GM23338 (cell line): ENCODE data around the gene ZDHHC4. TPM values are rescaled to one million over a fixed set of nuclear protein-coding genes. Genes with fewer than 3 reads are reported as not detected.

Source experiments
- ATAC-seq: fragments of 200-7000 bp; cut with Tn5 transposase; 3 replicates; pipeline ENCODE4 v1.9.1; 2020
- DNase-seq: peaks from one replicate; pipeline ENCODE4 v3.0.0-alpha.2; 2015; ENCODE audit warnings: low spot score
- H2AFZ ChIP-seq: fragments of 200-600 bp; sonication (generic); 2 replicates; pipeline ENCODE4 v1.8.0; 2016; ENCODE audit warnings: antibody characterized with exemption, mild to moderate bottlenecking, moderate library complexity
- H3F3A ChIP-seq: fragments of 200-600 bp; sonication (generic); replicated peaks from 2 replicates; pipeline ENCODE4 v1.8.0; 2017; ENCODE audit warnings: antibody characterized with exemption, mixed run types, low read depth
- H3K27ac ChIP-seq: fragments of 200-600 bp; sonication (generic); 2 replicates; pipeline ENCODE4 v1.6.1; 2016; ENCODE audit warnings: low read depth
- H3K27me3 ChIP-seq: fragments of 200-600 bp; sonication (generic); 2 replicates; pipeline ENCODE4 v1.8.0; 2016; ENCODE audit warnings: mild to moderate bottlenecking, mixed run types, moderate library complexity; ENCODE audit not compliant: insufficient read depth
- H3K36me3 ChIP-seq: fragments of 200-600 bp; sonication (generic); 2 replicates; pipeline ENCODE4 v1.8.0; 2016; ENCODE audit warnings: mild to moderate bottlenecking; ENCODE audit not compliant: insufficient read depth
- H3K4me1 ChIP-seq: fragments of 200-600 bp; sonication (generic); 2 replicates; pipeline ENCODE4 v1.8.0; 2016; ENCODE audit warnings: mild to moderate bottlenecking, moderate library complexity; ENCODE audit not compliant: insufficient read depth
- H3K4me2 ChIP-seq: fragments of 200-600 bp; sonication (generic); 2 replicates; pipeline ENCODE4 v1.7.1; 2017; ENCODE audit warnings: mixed run types
- H3K4me3 ChIP-seq: fragments of 200-600 bp; sonication (generic); 2 replicates; pipeline ENCODE4 v1.6.1; 2016; ENCODE audit warnings: mixed run types
- H3K79me2 ChIP-seq: fragments of 200-600 bp; sonication (generic); replicated peaks from 2 replicates; pipeline ENCODE4 v1.8.0; 2017; ENCODE audit warnings: mild to moderate bottlenecking; ENCODE audit not compliant: insufficient read depth
- H3K9me2 ChIP-seq: fragments of 200-600 bp; sonication (generic); 2 replicates; pipeline ENCODE4 v1.8.0; 2017; ENCODE audit not compliant: insufficient read depth
- H4K20me1 ChIP-seq: fragments of 200-600 bp; sonication (generic); replicated peaks from 2 replicates; pipeline ENCODE4 v1.8.0; 2017; ENCODE audit warnings: mild to moderate bottlenecking; ENCODE audit not compliant: insufficient read depth
- H3K27ac Mint-ChIP-seq: 2 replicates; pipeline ENCODE4 v1.8.0; 2020; ENCODE audit warnings: inconsistent platforms, mild to moderate bottlenecking, moderate library complexity, mixed read lengths
- H3K27me3 Mint-ChIP-seq: 3 replicates; pipeline ENCODE4 v1.8.0; 2022; ENCODE audit warnings: low read depth, mild to moderate bottlenecking, moderate library complexity, mixed read lengths, inconsistent platforms; ENCODE audit not compliant: insufficient read depth, poor library complexity
- H3K36me3 Mint-ChIP-seq: 3 replicates; pipeline ENCODE4 v1.8.0; 2021; ENCODE audit warnings: low read depth, mild to moderate bottlenecking, inconsistent platforms, moderate library complexity, mixed read lengths
- H3K4me1 Mint-ChIP-seq: 3 replicates; pipeline ENCODE4 v1.8.0; 2020; ENCODE audit warnings: mild to moderate bottlenecking, inconsistent platforms, mixed read lengths
- H3K4me3 Mint-ChIP-seq: 3 replicates; pipeline ENCODE4 v1.8.0; 2021; ENCODE audit warnings: moderate library complexity, mild to moderate bottlenecking, inconsistent platforms, mixed read lengths
- H3K9me3 Mint-ChIP-seq: 3 replicates; pipeline ENCODE4 v1.8.0; 2020; ENCODE audit warnings: moderate library complexity, mild to moderate bottlenecking, inconsistent platforms, mixed read lengths
- CREB1 ChIP-seq: fragments of 250-450 bp; sonication (Bioruptor Pico); IDR thresholded peaks from 2 replicates; pipeline ENCODE4 v1.5.0; 2020; ENCODE audit warnings: low read depth, mild to moderate bottlenecking, moderate library complexity
- CTCF ChIP-seq, 2 experiments: fragments of 200-600 bp in 1 of 2; sonication (generic) in 1 of 2; conservative IDR thresholded peaks; 2 replicates each; pipeline versions ENCODE4 v1.5.1 to v1.6.1; 2016 to 2017; ENCODE audit warnings: antibody characterized with exemption in 2 of 2, low read depth in 2 of 2, mild to moderate bottlenecking in 2 of 2, moderate library complexity in 1 of 2
- ETS1 ChIP-seq: IDR thresholded peaks from 2 replicates; pipeline ENCODE4 v1.6.1; 2016; ENCODE audit warnings: antibody characterized with exemption
- EZH2 ChIP-seq: fragments of 200-600 bp; sonication (generic); IDR thresholded peaks from one replicate; pipeline ENCODE4 v1.8.0; 2017; ENCODE audit warnings: antibody characterized with exemption, mild to moderate bottlenecking, low read depth; ENCODE audit not compliant: unreplicated experiment
- EZH2phosphoT487 ChIP-seq: fragments of 200-600 bp; sonication (generic); IDR thresholded peaks from one replicate; pipeline ENCODE4 v1.8.1; 2018; ENCODE audit warnings: antibody characterized with exemption; ENCODE audit not compliant: unreplicated experiment
- JUNB ChIP-seq: IDR thresholded peaks from one replicate; pipeline ENCODE4 v1.6.1; 2016; ENCODE audit warnings: antibody characterized with exemption; ENCODE audit not compliant: unreplicated experiment
- NANOG ChIP-seq: IDR thresholded peaks from 2 replicates; pipeline ENCODE4 v1.6.1; 2016; ENCODE audit warnings: antibody characterized with exemption, borderline replicate concordance
- POLR2AphosphoS5 ChIP-seq: IDR thresholded peaks from 2 replicates; pipeline ENCODE4 v1.6.1; 2016; ENCODE audit warnings: antibody characterized with exemption, low read depth
- REST ChIP-seq: IDR thresholded peaks from one replicate; pipeline ENCODE4 v1.6.1; 2018; ENCODE audit warnings: antibody characterized with exemption; ENCODE audit not compliant: unreplicated experiment
- STAT1 ChIP-seq: IDR thresholded peaks from one replicate; pipeline ENCODE4 v1.6.1; 2016; ENCODE audit warnings: antibody characterized with exemption; ENCODE audit not compliant: unreplicated experiment
- ZNF114 ChIP-seq: fragments of 250-450 bp; sonication (Bioruptor Pico); IDR thresholded peaks from 2 replicates; pipeline ENCODE4 v1.5.0; 2020; ENCODE audit warnings: mild to moderate bottlenecking, moderate library complexity
- ZNF331 ChIP-seq: fragments of 250-450 bp; sonication (Bioruptor Pico); IDR thresholded peaks from 2 replicates; pipeline ENCODE4 v1.5.0; 2020; ENCODE audit warnings: low read depth, mild to moderate bottlenecking, moderate library complexity
- ZNF462 ChIP-seq: fragments of 250-450 bp; sonication (Bioruptor Pico); IDR thresholded peaks from 2 replicates; pipeline ENCODE4 v1.5.0; 2020; ENCODE audit warnings: mild to moderate bottlenecking, moderate library complexity
- polyA plus RNA-seq: library from polyadenylated mRNA; unstranded; fragments of >200 nt; fragmentation: Nextera tagmentation; extraction: Ambion mirVana; gene quantifications from 2 replicates; pipeline ENCODE4 v1.2.1, GENCODE V29; 2016
- total RNA-seq: library from RNA; depleted of rRNA; stranded (reverse); fragments of >200 nt; shearing (Covaris generic); gene quantifications from 2 replicates; pipeline ENCODE4 v1.2.3, GENCODE V29; 2014

The ZDHHC4 gene
- total and polyA plus RNA-seq, 2 experiments from 2014 or later, result 31.2 to 58.9 TPM

- TF ChIP-seq REST, result no peak
- no peak for TF ChIP-seq JUNB
- no peak for TF ChIP-seq ZNF331
- TF ChIP-seq ETS1, result no peak
- TF ChIP-seq STAT1, result no peak
- TF ChIP-seq ZNF462 (CRISPR knock-in tag), result no peak
- no peak for TF ChIP-seq CTCF (conservative IDR thresholded peaks at IDR 0.05; ENCODE audit: low read depth in 2 of 2)
- TF ChIP-seq CREB1 (CRISPR knock-in tag), result no peak
- no peak for TF ChIP-seq NANOG
- no peak for TF ChIP-seq POLR2AphosphoS5
- TF ChIP-seq EZH2, result no peak
- TF ChIP-seq EZH2phosphoT487, result no peak
- TF ChIP-seq ZNF114 (CRISPR knock-in tag), result no peak
- H3K9me2 ChIP-seq, result no peaks in the 10 kb centered on the region
- no peaks in the 10 kb centered on the region for H3K27me3 ChIP-seq
- H3K4me3 ChIP-seq, result no peak overlapping the region
- H3K36me3 ChIP-seq, result no peaks in the 10 kb centered on the region
- H3K27me3 Mint-ChIP-seq, result peaks cover 15% of the 10 kb centered on the region
- ATAC-seq (no peak), DNase-seq (no peak)
- no peak overlapping the region for H3K4me3 Mint-ChIP-seq
- no peaks in the 10 kb centered on the region for H4K20me1 ChIP-seq
- H3K36me3 Mint-ChIP-seq, result peaks cover 4% of the 10 kb centered on the region
- no peak overlapping the region for H3K4me2 ChIP-seq
- H3K4me1 ChIP-seq, result peaks cover 13% of the 10 kb centered on the region
- H3K27ac ChIP-seq, result no peak overlapping the region
- H3K4me1 Mint-ChIP-seq, result peaks cover 14% of the 10 kb centered on the region
- no peak overlapping the region for H3K27ac Mint-ChIP-seq
- no peak overlapping the region for H2AFZ ChIP-seq
- no peaks in the 10 kb centered on the region for H3F3A ChIP-seq
- H3K9me3 Mint-ChIP-seq, result no peaks in the 10 kb centered on the region; the same call in 2 of the 3 replicates
- H3K79me2 ChIP-seq, result no peaks in the 10 kb centered on the region
Observed at GRCh38 chr7:6612819-6613218, 35.6 kb downstream of the ZDHHC4 start.
